H1 (cell line): Measurements from ENCODE around the gene ZFYVE21. TPM values are rescaled to one million over a fixed set of nuclear protein-coding genes. Genes with fewer than 3 reads are reported as not detected.

Experiments used
- CTCF ChIA-PET: fragments of 300-600 bp; sonication (Branson Sonifier 250); formaldehyde crosslinking; loops from one replicate; lab custom pipeline; 2021; ENCODE audit not compliant: partially characterized antibody; lab: Charles Lee
- POLR2A ChIA-PET: fragments of 300-600 bp; sonication (Branson Sonifier 250); formaldehyde crosslinking; loops from one replicate; lab custom pipeline; 2021; ENCODE audit warnings: inconsistent platforms; ENCODE audit not compliant: partially characterized antibody; lab: Charles Lee
- DNase-seq, 2 experiments: peaks; one replicate each; pipeline versions ENCODE4 v3.0.0 to v3.0.0-alpha.2; 2010 to 2022; ENCODE audit warnings: low spot score in 2 of 2, low read depth in 1 of 2, mixed read lengths in 1 of 2
- FAIRE-seq: peaks from 2 replicates; lab custom pipeline; 2011; peaks lifted over from hg19 to GRCh38; lab: Jason Lieb, UNC
- H2AFZ ChIP-seq: 2 replicates; pipeline ENCODE4 v1.8.1; 2012; ENCODE audit warnings: low read length, inconsistent platforms
- H2AK5ac ChIP-seq: 2 replicates; pipeline ENCODE4 v1.6.1; 2013; ENCODE audit warnings: low read depth, low read length
- H2BK120ac ChIP-seq: replicated peaks from 2 replicates; pipeline ENCODE3; 2013; ENCODE audit warnings: low read depth, low read length, inconsistent platforms
- H2BK12ac ChIP-seq: 2 replicates; pipeline ENCODE4 v1.6.1; 2013; ENCODE audit warnings: low read depth, low read length
- H2BK15ac ChIP-seq: 2 replicates; pipeline ENCODE4 v1.6.1; 2013; ENCODE audit warnings: low read length
- H2BK20ac ChIP-seq: 2 replicates; pipeline ENCODE4 v1.6.1; 2013; ENCODE audit warnings: low read length
- H2BK5ac ChIP-seq: 2 replicates; pipeline ENCODE4 v1.6.1; 2013; ENCODE audit warnings: low read depth, low read length
- H3K14ac ChIP-seq: 2 replicates; pipeline ENCODE4 v1.6.1; 2013; ENCODE audit warnings: inconsistent platforms; ENCODE audit not compliant: insufficient read length
- H3K18ac ChIP-seq: 2 replicates; pipeline ENCODE4 v1.6.1; 2013; ENCODE audit warnings: low read length; ENCODE audit errors: extremely low read depth
- H3K23ac ChIP-seq: 2 replicates; pipeline ENCODE4 v1.6.1; 2013; ENCODE audit warnings: inconsistent platforms; ENCODE audit not compliant: insufficient read length
- H3K23me2 ChIP-seq: 2 replicates; pipeline ENCODE4 v1.6.1; 2013; ENCODE audit warnings: low read depth, low read length
- H3K27ac ChIP-seq: 2 replicates; pipeline ENCODE4 v1.6.1; 2011; ENCODE audit warnings: low read depth, low read length, inconsistent platforms
- H3K27me3 ChIP-seq, 4 experiments: replicated peaks in 1 of 4; 1 replicate in 1 of 4; 2 replicates in 3 of 4; pipeline versions ENCODE4 v1.6.1 to v1.8.1; 2011 to 2013; ENCODE audit warnings: low read length in 3 of 4, mild to moderate bottlenecking in 3 of 4, inconsistent platforms in 2 of 4, mixed read lengths in 2 of 4, moderate library complexity in 1 of 4; ENCODE audit not compliant: control insufficient read depth in 3 of 4, insufficient read depth in 3 of 4; ENCODE audit errors: extremely low read depth in 1 of 4
- H3K36me3 ChIP-seq, 4 experiments: 2 replicates each; pipeline versions ENCODE4 v1.6.1 to v1.8.1; 2011 to 2013; ENCODE audit warnings: mild to moderate bottlenecking in 4 of 4, low read length in 3 of 4, moderate library complexity in 2 of 4, control low read depth in 1 of 4, inconsistent platforms in 1 of 4; ENCODE audit not compliant: insufficient read depth in 4 of 4, control insufficient read depth in 2 of 4
- H3K4ac ChIP-seq: replicated peaks from 2 replicates; pipeline ENCODE3; 2013; ENCODE audit warnings: low read length, low read depth, mixed read lengths, inconsistent platforms; ENCODE audit not compliant: insufficient read length
- H3K4me1 ChIP-seq, 4 experiments: replicated peaks in 1 of 4; 1 replicate in 1 of 4; 2 replicates in 3 of 4; pipeline versions ENCODE4 v1.6.1 to v1.8.1; 2011 to 2013; ENCODE audit warnings: low read length in 3 of 4, inconsistent platforms in 2 of 4, mixed read lengths in 1 of 4; ENCODE audit not compliant: insufficient read depth in 4 of 4, control insufficient read depth in 3 of 4
- H3K4me2 ChIP-seq, 2 experiments: 2 replicates each; pipeline versions ENCODE4 v1.6.1 to v1.8.1; 2011 to 2013; ENCODE audit warnings: low read depth in 2 of 2, low read length in 2 of 2, control low read depth in 1 of 2, inconsistent platforms in 1 of 2, mild to moderate bottlenecking in 1 of 2; ENCODE audit not compliant: insufficient read depth in 1 of 2
- H3K4me3 ChIP-seq, 4 experiments: fragments of 200-600, 300-600 bp in 1 of 4; sonication (generic), shearing (Covaris generic), sonication (Bioruptor Twin) in 1 of 4; 2 replicates each; pipeline versions ENCODE4 v1.5.1 to v1.8.1; 2011 to 2016; ENCODE audit warnings: low read length in 4 of 4, low read depth in 3 of 4, control low read depth in 2 of 4, inconsistent platforms in 2 of 4, mild to moderate bottlenecking in 2 of 4, mixed read lengths in 1 of 4, moderate library complexity in 1 of 4; ENCODE audit not compliant: insufficient read depth in 2 of 4; ENCODE audit errors: extremely low read depth in 1 of 4
- H3K56ac ChIP-seq: replicated peaks from 2 replicates; pipeline ENCODE3; 2013; ENCODE audit warnings: low read depth, mild to moderate bottlenecking, mixed read lengths, low read length, inconsistent platforms; ENCODE audit not compliant: insufficient read length
- H3K79me1 ChIP-seq: 2 replicates; pipeline ENCODE4 v1.6.1; 2013; ENCODE audit warnings: low read depth, low read length, control low read depth
- H3K79me2 ChIP-seq, 2 experiments: 2 replicates each; pipeline versions ENCODE4 v1.6.1 to v1.8.1; 2012 to 2013; ENCODE audit warnings: low read length in 2 of 2, mild to moderate bottlenecking in 2 of 2, inconsistent platforms in 1 of 2; ENCODE audit not compliant: insufficient read depth in 2 of 2, control insufficient read depth in 1 of 2
- H3K9ac ChIP-seq, 4 experiments: replicated peaks in 1 of 4; 1 replicate in 1 of 4; 2 replicates in 3 of 4; pipeline versions ENCODE4 v1.6.1 to v1.8.1; 2011 to 2013; ENCODE audit warnings: low read depth in 3 of 4, low read length in 3 of 4, control low read depth in 2 of 4, mild to moderate bottlenecking in 2 of 4, moderate library complexity in 2 of 4, inconsistent platforms in 1 of 4; ENCODE audit errors: extremely low read depth in 1 of 4
- H3K9me3 ChIP-seq, 2 experiments: 2 replicates each; pipeline versions ENCODE4 v1.6.1 to v1.8.1; 2012 to 2013; ENCODE audit warnings: mild to moderate bottlenecking in 2 of 2, moderate library complexity in 2 of 2, control low read depth in 1 of 2, inconsistent platforms in 1 of 2, low read depth in 1 of 2, low read length in 1 of 2, mixed read lengths in 1 of 2; ENCODE audit not compliant: insufficient read depth in 2 of 2
- H4K20me1 ChIP-seq, 2 experiments: replicated peaks in 1 of 2; 2 replicates each; pipeline versions ENCODE3 to v1.8.1; 2011 to 2013; ENCODE audit warnings: inconsistent platforms in 2 of 2, low read length in 2 of 2, mild to moderate bottlenecking in 1 of 2; ENCODE audit not compliant: insufficient read depth in 2 of 2, control insufficient read depth in 1 of 2
- H4K5ac ChIP-seq: 2 replicates; pipeline ENCODE4 v1.6.1; 2013; ENCODE audit warnings: low read length, low read depth, mixed read lengths, inconsistent platforms; ENCODE audit not compliant: insufficient read length
- H4K8ac ChIP-seq: 2 replicates; pipeline ENCODE4 v1.8.0; 2013; ENCODE audit warnings: mild to moderate bottlenecking, moderate library complexity, low read length, inconsistent platforms; ENCODE audit not compliant: insufficient read depth; ENCODE audit errors: extremely low read depth
- H4K91ac ChIP-seq: replicated peaks from 2 replicates; pipeline ENCODE3; 2013; ENCODE audit warnings: low read length, mixed read lengths, inconsistent platforms; ENCODE audit not compliant: insufficient read length
- ATF3 ChIP-seq: IDR thresholded peaks from 2 replicates; pipeline ENCODE4 v1.6.1; 2011; ENCODE audit warnings: low read depth, mild to moderate bottlenecking, low read length; ENCODE audit not compliant: insufficient read depth
- EP300 ChIP-seq, 2 experiments: IDR thresholded peaks; 1 replicate in 1 of 2; 2 replicates in 1 of 2; pipeline ENCODE4 v1.6.1; 2011 to 2012; ENCODE audit warnings: low read depth in 2 of 2, low read length in 2 of 2, mild to moderate bottlenecking in 2 of 2, borderline replicate concordance in 1 of 2, inconsistent platforms in 1 of 2, moderate library complexity in 1 of 2
- POLR2AphosphoS5 ChIP-seq: IDR thresholded peaks from 2 replicates; pipeline ENCODE4 v1.6.1; 2011; ENCODE audit warnings: low read depth, low read length
- RNF2 ChIP-seq: fragments of 200-900, 300-1000 bp; sonication (generic); IDR thresholded peaks from 2 replicates; pipeline ENCODE4 v1.7.1; 2016; ENCODE audit warnings: borderline replicate concordance, low read depth, mild to moderate bottlenecking, antibody characterized with exemption, low read length; ENCODE audit not compliant: poor library complexity, severe bottlenecking; ENCODE audit errors: missing control alignments
- SAP30 ChIP-seq: fragments of 300-600 bp; sonication (generic); IDR thresholded peaks from 2 replicates; pipeline ENCODE4 v1.7.1; 2012; ENCODE audit warnings: low read length, moderate library complexity, mild to moderate bottlenecking, inconsistent platforms; ENCODE audit not compliant: insufficient read depth, insufficient replicate concordance
- WGBS, 2 experiments: shearing (Covaris generic) in 1 of 2; methylation state at CpG; one replicate each; pipeline versions ENCODE4 v1.1.6 to v1.1.7; 2013 to 2015; ENCODE audit warnings: low lambda C conversion rate in 2 of 2, mixed read lengths in 2 of 2, inconsistent platforms in 1 of 2, low coverage in 1 of 2, missing lambda C conversion rate in 1 of 2; ENCODE audit not compliant: insufficient replicate concordance in 2 of 2, insufficient coverage in 1 of 2, insufficient read length in 1 of 2; ENCODE audit errors: extremely low coverage in 1 of 2, missing lambda C conversion rate in 1 of 2; 5-methylcytosine and 5-hydroxymethylcytosine counted together
- polyA plus RNA-seq, 7 experiments: library from polyadenylated mRNA; depleted of rRNA in 3 of 7; stranded (reverse) in 5 of 7; unstranded in 2 of 7; fragments of >200 nt in 5 of 7; fragments of 200-250 nt in 2 of 7; gene quantifications; 1 replicate in 5 of 7; 2 replicates in 1 of 7; 4 replicates in 1 of 7; pipeline versions ENCODE4 v1.2.1 to v1.2.3, GENCODE V29; 2011 to 2013; ENCODE audit warnings: missing spikeins in 2 of 7, mixed read lengths in 2 of 7
- total RNA-seq: library from RNA; stranded (reverse); fragmentation: NEBNext Ultra II Directional; extraction: Animal tissue kit (Norgen Biotek cat#: 25700); gene quantifications from 2 replicates; pipeline ENCODE4 v1.2.1, GENCODE V29; 2021

Gene ZFYVE21
- total and polyA plus RNA-seq, 2 of the 8 experiments (the other 6 are each of a cell fraction or from before 2014, with no cell fraction given) = 53.4 to 127 TPM

DNA sequence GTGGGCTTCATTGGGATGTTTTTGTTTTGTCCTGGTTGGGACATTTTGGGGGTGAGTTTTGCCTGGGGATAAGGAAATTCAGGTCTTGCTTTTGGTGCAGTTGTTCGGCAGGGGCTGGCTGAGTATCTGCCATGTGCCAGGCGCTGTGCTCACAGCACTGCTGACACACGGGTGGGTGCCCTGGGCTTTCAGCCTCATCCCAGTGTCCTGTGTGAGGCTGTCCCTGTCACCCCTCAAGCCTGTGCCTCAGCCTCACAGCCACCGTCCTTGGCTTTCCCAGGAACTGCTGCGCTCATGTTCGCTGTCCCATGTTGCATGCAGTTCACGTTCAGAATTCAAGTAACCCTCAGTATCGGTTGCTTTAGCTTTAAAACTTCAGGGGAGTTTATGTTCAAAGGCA lies 25.3 kb upstream of the ZFYVE21 start:
- no peak overlapping the region for H3K4me3 ChIP-seq
- DNase-seq = no peak
- 99% methylated on average over 8 of the region's 8 CpGs; no CpG with 5 or more reads in 1 of the 2 experiments for whole genome bisulfite sequencing, 2 experiments
- H2BK12ac ChIP-seq = no peak overlapping the region
- H3K4me1 ChIP-seq = peaks cover 0 to 3% (median 0%) of the 10 kb centered on the region in 4 experiments; a peak in 1 of 7 replicates
- H3K27ac ChIP-seq = no peak overlapping the region
- H4K8ac ChIP-seq = no peak overlapping the region
- no peak overlapping the region for H3K4me2 ChIP-seq
- peaks cover 13 to 59% (median 18%) of the 10 kb centered on the region in 4 experiments; a peak in 6 of 8 replicates for H3K36me3 ChIP-seq
- H2AK5ac ChIP-seq = no peak overlapping the region
- H3K23ac ChIP-seq = no peak overlapping the region
- no peak overlapping the region for H2BK20ac ChIP-seq
- no peak overlapping the region for H3K4ac ChIP-seq
- CTCF ChIA-PET = interaction anchor here (0.5 to 0.6 kb wide), 2 partner anchors 1046 to 1430 kb away, joined by 3 read pairs; no protein-coding TSS in a partner anchor
- H3K79me1 ChIP-seq = peaks cover 8% of the 10 kb centered on the region
- no peak overlapping the region for H3K14ac ChIP-seq
- H2BK120ac ChIP-seq = no peak overlapping the region
- H3K9ac ChIP-seq = no peak overlapping the region
- no peaks in the 10 kb centered on the region for H3K9me3 ChIP-seq
- H4K20me1 ChIP-seq = peaks cover 4 to 21% of the 10 kb centered on the region in 2 experiments
- no peaks in the 10 kb centered on the region for H3K27me3 ChIP-seq
- no peak overlapping the region for H2BK15ac ChIP-seq
- POLR2A ChIA-PET = interaction anchor here (8.8 kb wide), 1 partner anchor 14 kb away, joined by 74 read pairs; no protein-coding TSS in a partner anchor
- H3K18ac ChIP-seq = no peak overlapping the region
- H3K79me2 ChIP-seq = peaks cover 0 to 3% of the 10 kb centered on the region in 2 experiments; a peak in 1 of 4 replicates
- FAIRE-seq = no peak
- no peak overlapping the region for H2AFZ ChIP-seq
- no peak overlapping the region for H4K5ac ChIP-seq
- H2BK5ac ChIP-seq = no peak overlapping the region
- H3K56ac ChIP-seq = no peak overlapping the region
- no peak overlapping the region for H4K91ac ChIP-seq
- no peaks in the 10 kb centered on the region for H3K23me2 ChIP-seq
- TF ChIP-seq RNF2 (no peak), SAP30 (no peak), POLR2AphosphoS5 (no peak), EP300 (IDR thresholded peaks at IDR 0.05; ENCODE audit: borderline replicate concordance in 1 of 2, low read depth in 2 of 2, low read length in 2 of 2) (no peak), ATF3 (no peak)
